Measurements from ENCODE around the gene BMPER.

The BMPER gene

DNA sequence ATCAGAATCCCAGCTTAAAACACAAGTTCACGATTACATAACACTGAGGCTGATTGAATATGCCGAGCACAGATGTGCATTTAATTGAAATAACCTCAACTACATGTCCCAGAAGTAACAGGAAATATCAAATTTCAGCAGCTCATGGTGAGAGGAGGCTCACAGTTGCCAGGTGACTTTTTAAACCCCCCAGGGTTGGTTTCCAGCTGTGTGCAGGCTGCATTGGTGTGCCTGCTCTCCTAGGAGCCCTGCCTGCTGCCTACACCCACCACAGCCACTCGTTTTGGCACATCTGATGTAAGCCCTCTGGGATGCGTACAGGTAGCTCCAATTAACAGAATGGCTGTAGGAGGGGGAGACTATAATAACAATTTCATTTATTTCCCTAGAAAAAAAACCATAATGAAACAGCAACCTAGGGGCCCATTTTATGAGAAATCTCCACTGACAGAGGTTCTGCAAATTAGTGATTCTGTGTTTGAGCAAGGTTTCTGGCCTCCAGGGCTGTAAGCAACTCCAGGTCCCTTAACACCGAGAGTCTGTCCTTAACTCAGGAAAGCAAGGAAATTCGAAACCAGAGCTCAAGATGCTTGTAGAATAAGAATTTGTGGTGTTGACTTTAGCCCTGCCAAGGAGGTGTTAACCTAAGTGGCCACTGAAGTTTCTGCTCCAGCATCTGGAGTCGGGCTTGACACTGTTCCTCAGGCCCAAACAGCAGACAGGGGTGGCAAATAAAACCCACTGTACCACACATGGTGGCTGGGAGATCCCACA lies 161.9 kb downstream of the BMPER start:
- DNase-seq = no peak

DNA sequence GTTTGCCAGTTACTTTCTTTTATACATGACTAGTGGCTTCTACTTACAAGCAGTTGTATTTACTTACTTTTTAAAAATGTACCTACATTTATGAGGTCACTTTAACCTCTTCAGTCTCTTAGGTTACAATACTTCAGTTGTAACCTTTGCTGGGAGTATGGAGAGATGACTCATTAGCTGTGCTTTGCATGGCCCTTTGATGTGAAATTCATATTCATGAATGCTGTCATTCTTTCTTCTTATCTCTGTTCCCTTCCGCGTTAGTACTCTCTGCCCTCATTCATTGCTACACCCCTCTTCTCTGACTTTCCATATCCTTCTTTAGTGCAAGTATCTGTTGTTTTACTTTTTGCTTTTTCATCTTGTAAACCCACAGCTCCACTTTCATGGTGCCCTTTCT lies 164.3 kb downstream of the BMPER start:
- no peak for DNase-seq

DNA sequence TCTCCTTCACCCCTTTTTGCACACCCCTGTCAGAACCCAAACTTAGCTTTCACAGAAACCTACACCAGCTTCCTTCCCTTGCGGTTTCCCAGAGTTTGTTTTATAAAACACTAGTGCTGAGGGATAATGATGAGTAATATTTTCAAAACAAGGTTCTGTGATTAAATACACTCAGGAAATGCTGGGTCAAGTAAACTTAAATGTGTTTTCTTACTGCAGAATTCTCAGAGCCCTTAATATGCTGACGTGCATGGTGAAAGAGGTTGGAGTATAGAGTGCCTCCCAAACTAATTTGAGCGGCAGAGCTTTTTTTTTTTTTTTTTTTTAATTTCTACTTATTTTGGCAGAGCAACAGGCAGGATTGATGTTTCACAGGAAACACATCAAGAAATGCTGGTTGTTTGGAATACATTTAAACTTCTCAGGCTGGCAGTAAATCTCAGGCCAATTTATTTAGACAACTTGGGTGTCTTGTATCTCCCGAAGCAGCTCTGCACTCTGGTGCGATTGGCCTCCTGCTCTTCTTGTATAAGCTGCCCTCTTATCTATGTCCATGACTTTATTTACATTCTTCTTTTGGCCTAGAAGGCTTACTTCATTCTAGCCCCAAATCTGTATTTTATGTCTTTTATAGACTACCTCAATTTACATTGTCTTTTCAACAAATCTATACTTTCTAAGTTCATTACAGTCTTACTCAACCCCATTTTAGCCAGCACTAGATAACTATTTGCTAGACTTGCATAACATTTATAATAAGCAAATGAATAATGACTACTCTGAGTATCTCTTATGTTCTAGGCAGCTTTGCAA lies 165.4 kb downstream of the BMPER start:
- DNase-seq = no peak

DNA sequence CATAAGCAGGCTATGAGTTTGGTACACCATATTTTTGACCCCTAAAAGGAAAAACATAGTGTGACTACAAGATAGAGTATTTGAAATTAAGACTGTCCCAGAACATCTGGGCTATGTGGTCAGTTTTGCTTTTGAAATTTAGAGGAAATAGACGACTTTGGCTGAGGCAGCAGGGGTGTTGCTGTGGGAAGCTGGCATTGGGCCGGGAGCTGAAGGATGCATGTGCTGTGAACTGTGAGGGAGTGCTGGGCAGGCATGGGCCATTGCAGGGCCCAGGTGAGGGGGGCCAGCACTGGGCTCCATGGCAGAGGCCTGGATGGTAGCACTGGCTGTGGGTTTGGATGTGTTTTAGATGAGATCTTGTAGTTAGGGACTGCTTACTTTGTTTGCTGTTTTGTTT lies 168.3 kb downstream of the BMPER start:
- DNase-seq = no peak

DNA sequence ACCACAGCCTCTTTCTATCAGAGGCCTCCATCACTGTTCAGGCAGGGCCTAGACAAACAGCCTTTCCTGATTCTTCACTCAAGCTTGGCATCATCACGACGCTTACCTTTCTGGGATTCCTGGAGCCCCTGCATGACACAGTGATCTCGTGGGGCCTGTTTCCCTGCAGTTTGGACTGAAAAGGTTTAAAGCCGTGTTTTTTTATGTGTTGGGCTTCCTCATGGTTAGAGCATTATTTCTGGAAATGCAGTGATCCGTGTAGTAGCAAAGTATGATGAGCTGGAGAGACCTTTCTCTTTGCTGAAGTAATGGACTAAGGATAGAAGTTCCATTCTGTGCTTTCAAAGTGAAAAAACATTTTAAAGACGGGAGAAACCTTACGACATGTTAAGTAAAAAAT lies 169.1 kb downstream of the BMPER start:
- DNase-seq = no peak

DNA sequence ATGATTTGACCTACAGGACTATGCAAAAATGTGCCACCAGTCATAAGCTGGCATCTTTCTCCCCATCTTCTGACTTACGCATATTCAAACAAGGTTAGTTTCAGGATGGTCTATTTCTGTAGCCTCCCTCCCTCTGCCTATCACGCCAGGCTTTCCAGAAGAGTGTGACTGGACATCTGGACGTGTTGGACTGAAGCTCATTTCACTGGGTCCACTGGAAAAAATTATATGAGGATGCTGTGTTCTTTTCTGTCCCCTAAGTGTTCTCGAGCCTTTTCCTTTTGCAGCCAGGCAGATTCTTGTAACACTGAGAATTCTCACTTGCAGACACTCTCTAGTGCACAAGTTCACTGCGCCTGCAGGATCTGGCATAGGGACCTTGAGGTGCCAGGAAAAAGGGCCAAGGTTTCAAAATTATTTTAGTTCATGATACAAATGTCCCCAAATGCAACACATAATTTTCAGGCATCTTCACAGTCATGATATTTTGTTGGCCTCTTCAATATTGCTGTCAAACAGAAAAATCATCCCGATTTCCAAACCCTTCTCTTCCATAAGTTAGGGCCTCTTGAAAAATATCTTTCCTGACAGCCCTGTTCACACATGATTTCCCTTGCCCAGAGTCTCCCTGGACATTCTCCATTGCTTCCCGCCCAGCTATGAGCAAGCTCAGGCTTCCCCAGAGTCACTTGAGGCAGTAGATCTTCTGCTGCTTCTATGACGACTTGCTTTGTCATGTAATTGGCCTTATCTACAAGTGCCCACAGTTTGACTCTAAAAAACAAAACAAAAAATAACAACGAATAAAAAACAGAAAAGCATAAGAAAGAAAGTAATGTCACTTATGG lies 170.4 kb downstream of the BMPER start:
- no peak for DNase-seq

- DNase-seq = no peak
Measured at GRCh38 chr7:34077168-34077567, 171.8 kb downstream of the BMPER start.

- no peak for DNase-seq
Measured at GRCh38 chr7:34078864-34079263, 173.5 kb downstream of the BMPER start.

DNA sequence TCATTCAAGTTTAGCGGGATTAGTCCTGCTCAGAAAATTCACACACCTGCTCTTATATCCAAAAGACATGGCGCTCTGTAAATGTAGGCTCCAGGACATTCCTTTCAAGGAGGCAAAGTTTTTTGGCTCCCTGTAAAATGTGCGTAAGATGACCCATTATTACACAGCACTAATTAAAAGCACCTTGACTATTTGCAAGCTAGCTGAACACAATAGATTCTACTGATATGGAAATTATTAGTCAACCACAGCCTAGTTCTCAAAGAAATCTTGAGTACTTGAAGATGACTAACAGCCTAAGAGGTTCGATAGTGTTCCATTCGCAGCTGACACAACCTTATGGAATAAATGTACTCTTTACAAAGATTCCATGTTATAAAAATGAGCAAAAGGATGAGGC lies 175.2 kb downstream of the BMPER start:
- no peak for DNase-seq

- no peak for DNase-seq
Measured at GRCh38 chr7:34081935-34082334, 176.6 kb downstream of the BMPER start.

- DNase-seq = no peak
Measured at GRCh38 chr7:34083440-34083839, 178.1 kb downstream of the BMPER start.

DNA sequence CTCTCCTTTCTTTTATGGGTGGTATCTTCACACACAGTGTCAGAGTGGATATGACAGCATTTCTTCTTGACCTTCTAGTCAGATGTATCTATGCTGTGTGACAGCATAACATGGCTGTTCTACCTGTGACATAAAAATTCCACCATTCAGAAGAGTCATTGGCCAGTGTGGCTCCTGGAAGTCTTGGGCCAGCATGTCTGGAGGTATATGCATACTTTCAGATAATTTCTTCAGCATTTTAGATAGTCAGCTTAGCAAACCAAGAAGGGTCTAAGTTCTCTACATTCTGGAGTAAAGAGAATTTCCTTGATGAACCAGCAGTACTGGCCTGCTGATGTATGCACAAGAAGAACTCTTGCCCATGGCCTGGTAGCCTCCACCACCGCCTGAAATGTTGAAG lies 179.3 kb downstream of the BMPER start:
- no peak for DNase-seq

GRCh38 chr7:34086064-34086463 lies 180.7 kb downstream of the BMPER start:
- no peak for DNase-seq

DNA sequence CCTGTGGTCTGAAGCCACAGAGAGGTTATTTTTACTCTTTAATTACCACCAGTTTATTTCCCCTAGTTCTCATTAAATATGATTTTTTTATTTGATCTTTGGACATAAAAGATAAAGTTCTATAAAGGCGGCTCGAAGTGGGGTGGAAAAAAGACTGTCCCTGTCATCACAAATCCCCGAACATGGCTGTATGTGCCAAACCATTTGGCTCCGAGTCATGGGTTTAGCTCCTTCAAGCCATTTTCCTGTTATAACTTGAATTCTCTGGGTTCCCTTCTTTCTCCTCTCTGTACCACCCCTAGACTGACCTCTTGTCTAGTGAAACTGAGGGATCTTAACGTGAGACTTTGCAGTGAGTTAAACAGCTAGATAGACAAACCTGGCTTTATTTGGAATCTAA lies 181.6 kb downstream of the BMPER start:
- DNase-seq = no peak

- no peak for DNase-seq
Measured at GRCh38 chr7:34087892-34088891, 182.9 kb downstream of the BMPER start.

DNA sequence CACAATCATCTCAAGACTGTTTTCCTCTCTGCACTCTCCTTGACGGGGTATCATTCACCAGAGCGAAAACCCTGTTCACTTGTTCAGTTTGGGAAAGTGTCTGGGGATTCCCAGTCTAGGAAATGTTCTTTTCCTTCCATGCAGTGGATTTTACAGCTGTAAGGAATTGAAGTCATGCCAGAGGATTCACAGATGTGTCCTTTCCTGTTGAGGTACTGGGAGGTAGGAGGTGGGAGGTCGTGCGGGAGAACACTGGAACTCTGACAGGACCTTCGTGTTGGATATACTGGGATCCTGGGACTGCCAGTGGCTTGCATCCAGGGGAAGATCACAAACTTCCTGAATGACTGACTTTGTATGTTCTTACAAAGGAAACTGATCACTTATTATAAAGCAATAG lies 185.5 kb downstream of the BMPER start:
- no peak for DNase-seq

GRCh38 chr7:34091321-34091917 lies 186.1 kb downstream of the BMPER start:
- DNase-seq = no peak

- DNase-seq = no peak
Measured at GRCh38 chr7:34093276-34093675, 187.9 kb downstream of the BMPER start.

DNA sequence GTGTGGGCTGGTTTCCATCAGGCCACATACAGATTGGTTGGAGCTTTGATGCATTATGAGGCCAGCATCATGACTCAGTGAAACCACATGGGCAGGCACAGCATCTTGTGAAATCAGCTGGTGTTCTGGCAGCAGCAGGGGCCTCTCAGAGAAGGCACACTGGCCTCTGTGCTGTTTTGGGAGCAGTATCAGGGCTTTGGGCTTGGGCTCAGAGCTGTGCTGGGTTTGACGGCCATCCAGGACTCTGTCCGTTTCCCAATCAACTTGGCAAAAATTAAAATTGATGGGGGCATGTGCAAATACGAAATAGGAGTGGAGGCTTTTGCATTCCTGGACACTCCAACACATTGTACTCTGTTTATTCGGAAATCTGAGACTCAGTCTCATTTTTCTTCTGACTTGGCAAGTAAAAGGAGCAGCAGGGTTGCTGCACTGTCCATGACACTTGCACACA lies 190.9 kb downstream of the BMPER start:
- no peak for DNase-seq

DNA sequence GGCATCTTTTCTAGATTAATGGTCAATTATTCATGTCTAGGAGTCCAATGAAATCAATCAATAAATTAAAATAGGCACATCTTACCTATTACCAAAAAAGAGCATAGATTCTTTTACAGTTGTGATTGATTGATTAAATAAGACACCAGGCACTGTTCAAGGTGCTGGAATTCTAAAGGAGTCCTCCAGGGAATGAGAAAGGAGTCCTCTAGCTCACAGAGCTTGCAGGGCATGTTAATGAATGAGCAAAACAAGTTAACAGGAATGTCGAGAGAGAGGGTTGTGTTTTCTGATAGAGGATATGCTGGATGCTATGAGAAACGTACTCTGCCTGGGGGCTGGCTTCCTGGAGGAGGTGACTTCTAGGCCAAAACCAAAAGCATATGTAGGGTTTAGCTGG lies 191.4 kb downstream of the BMPER start:
- no peak for DNase-seq

- no peak for DNase-seq
Measured at GRCh38 chr7:34100661-34101060, 195.3 kb downstream of the BMPER start.

DNA sequence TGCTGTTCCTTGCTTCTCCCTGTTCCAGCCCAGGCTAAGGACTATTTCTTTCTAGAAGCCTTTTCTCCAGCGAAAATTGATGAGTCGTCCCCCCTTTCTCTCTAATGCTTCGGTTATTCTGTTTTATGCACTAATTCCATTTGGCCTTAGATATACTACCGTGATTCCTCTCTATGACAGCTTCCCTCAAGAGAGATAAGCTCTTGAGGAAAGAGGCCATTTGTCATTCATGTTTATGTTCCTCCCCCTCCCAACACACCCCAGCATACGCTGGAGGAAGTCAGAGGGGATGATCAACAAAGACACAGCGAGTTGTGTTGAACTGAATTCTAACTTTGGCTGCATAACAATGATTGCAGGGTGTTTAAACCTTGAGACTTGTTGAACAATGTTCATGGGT lies 198.8 kb downstream of the BMPER start:
- no peak for DNase-seq

Data from NCI-H2029 treated with DMSO at 0.1 percent for 48 hours (cell line).